LNCAP (cell line): ENCODE results near the gene SGSM2.

Experiments
- CTCF ChIP-seq: fragments of 450-650 bp; IDR thresholded peaks from 2 replicates; pipeline ENCODE4 v1.5.1; 2017; ENCODE audit warnings: mild to moderate bottlenecking

SGSM2 gene

GRCh38 chr17:2321399-2321798 is 15.9 kb upstream of the SGSM2 start:
- TF ChIP-seq CTCF: no peak

GRCh38 chr17:2323629-2324314 is 13.5 kb upstream of the SGSM2 start:
- no peak for TF ChIP-seq CTCF

- TF ChIP-seq CTCF: no peak
Measured at GRCh38 chr17:2331303-2331702, 6.0 kb upstream of the SGSM2 start.

DNA sequence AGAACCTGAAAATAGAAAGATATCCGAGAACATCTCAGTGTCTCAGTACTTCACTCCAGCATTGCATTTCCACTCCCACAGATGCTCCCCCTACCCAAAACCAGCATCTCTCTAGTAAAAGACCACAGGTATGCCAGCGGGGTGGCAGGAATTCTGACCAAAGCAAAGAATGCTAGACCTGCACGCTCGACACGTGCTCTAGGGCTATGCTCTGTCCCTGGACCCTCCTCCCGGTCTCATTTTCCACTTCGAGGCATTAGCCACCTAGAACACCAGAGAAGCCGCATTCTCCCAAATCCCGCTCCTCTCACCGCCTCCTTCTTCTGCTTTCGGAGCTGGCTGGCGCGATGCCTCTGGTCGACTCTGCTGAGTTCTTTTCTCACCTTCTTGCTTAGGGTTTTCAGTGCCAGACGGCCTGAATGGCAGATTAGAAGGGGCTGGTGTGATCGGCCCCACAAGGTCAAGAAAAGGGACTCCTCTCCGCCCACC is 1.5 kb upstream of the SGSM2 start:
- no peak for TF ChIP-seq CTCF

DNA sequence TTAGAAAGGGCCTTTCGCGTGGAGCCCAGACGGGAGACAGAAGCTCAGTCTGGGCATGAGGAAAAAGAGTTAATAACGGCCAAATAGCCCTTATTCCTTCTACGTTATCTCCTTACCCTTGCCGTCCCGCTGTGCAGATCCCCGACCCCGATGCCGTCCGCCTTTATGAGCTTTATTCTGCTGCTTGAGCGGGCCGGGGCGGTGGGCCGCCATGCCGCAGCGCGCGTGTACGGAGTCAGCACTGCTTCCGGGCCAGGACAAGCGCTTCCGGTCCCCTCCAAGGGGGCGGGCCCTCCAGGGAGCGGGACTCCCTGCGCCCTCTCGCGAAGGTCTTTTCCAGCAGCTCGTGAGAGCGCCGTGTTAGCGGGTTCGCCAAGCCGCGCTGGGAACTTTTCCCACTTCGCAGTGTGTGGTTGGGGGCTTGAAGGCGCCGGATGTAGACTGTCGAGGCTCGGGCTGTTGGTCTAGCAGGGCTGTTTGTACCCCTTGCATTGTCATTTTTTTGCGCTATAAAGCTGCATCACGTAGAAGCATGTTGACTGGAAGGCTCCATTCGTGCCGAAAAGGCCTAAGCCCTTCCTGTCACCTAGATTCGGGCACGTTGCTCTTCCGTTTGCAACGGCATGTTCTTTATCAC is 968 bp upstream of the SGSM2 start, which contains the start of gene TSR1:
TSR1 (minus strand) TSS at position 243 of the 637 bp plus-strand sequence; CDS start at position 213, 30 bp downstream.
- TF ChIP-seq CTCF: peak; percentile 37; the same call in 1 of the 2 replicates

- no peak for TF ChIP-seq CTCF
Measured at GRCh38 chr17:2337544-2338314, 428 bp downstream of the SGSM2 start.

- no peak for TF ChIP-seq CTCF
Measured at GRCh38 chr17:2338315-2338657, 985 bp downstream of the SGSM2 start.
